HL-60 (cell line): ENCODE measurements around the gene ICOS.

Experiments used
- DNase-seq, 2 experiments: peaks; one replicate each; pipeline ENCODE4 v3.0.0-alpha.2; 2010 to 2020; ENCODE audit warnings: low read depth in 1 of 2, low spot score in 1 of 2
- H3K27ac ChIP-seq: fragments of 250-450 bp; sonication (Bioruptor Pico); replicated peaks from 2 replicates; pipeline ENCODE4 v1.5.1; 2020; ENCODE audit warnings: mild to moderate bottlenecking, moderate library complexity
- H3K27me3 ChIP-seq: fragments of 250-450 bp; sonication (Bioruptor Pico); 2 replicates; pipeline ENCODE4 v1.5.1; 2021; ENCODE audit warnings: mild to moderate bottlenecking, moderate library complexity; ENCODE audit not compliant: insufficient read depth, poor library complexity, severe bottlenecking
- H3K4me3 ChIP-seq: replicated peaks from 2 replicates; pipeline ENCODE4 v1.5.1; 2011; ENCODE audit warnings: mild to moderate bottlenecking, control low read depth, low read length; ENCODE audit not compliant: insufficient read depth
- CTCF ChIP-seq: IDR thresholded peaks from one replicate; pipeline ENCODE4 v1.5.1; 2011; ENCODE audit warnings: low read length, control low read depth, inconsistent platforms; ENCODE audit not compliant: insufficient read depth
- GABPA ChIP-seq: IDR thresholded peaks from 2 replicates; pipeline ENCODE4 v1.6.1; 2012; ENCODE audit warnings: low read depth
- POLR2AphosphoS5 ChIP-seq: IDR thresholded peaks from 2 replicates; pipeline ENCODE4 v1.6.1; 2012; ENCODE audit warnings: low read depth
- REST ChIP-seq: IDR thresholded peaks from 2 replicates; pipeline ENCODE4 v1.6.1; 2012; ENCODE audit warnings: low read depth; ENCODE audit not compliant: insufficient replicate concordance
- SPI1 ChIP-seq: IDR thresholded peaks from 2 replicates; pipeline ENCODE4 v1.6.1; 2012; ENCODE audit warnings: low read depth, mild to moderate bottlenecking, borderline replicate concordance

The ICOS gene

GRCh38 chr2:203909261-203909967, 27.1 kb upstream of the ICOS start:
- TF ChIP-seq CTCF (peak; percentile 30), REST (no peak), SPI1 (peak; percentile 57), GABPA (no peak), POLR2AphosphoS5 (no peak)
- peak; percentile 15 to 55 for DNase-seq
- H3K4me3 ChIP-seq: no peak overlapping the region
- H3K27me3 ChIP-seq: peaks cover 2% of the 10 kb centered on the region
- H3K27ac ChIP-seq: 0 out of 2 replicates have a peak overlapping the region, but pooled peaks have one; percentile 21

GRCh38 chr2:203909974-203910373, 26.6 kb upstream of the ICOS start:
- no peak overlapping the region for H3K4me3 ChIP-seq
- H3K27ac ChIP-seq: no peak overlapping the region
- no peak for DNase-seq
- TF ChIP-seq GABPA (no peak), SPI1 (no peak), POLR2AphosphoS5 (no peak), CTCF (no peak), REST (no peak)
- H3K27me3 ChIP-seq: peaks cover 2% of the 10 kb centered on the region

GRCh38 chr2:203913947-203914346, 22.6 kb upstream of the ICOS start:
- DNase-seq: no peak
- H3K27ac ChIP-seq: no peak overlapping the region
- TF ChIP-seq CTCF (no peak), SPI1 (no peak), REST (no peak), GABPA (no peak), POLR2AphosphoS5 (no peak)
- no peak overlapping the region for H3K4me3 ChIP-seq
- peaks cover 6% of the 10 kb centered on the region for H3K27me3 ChIP-seq
